PC-3 (cell line): ENCODE data around the gene GUCY1B1.

Experiments
- CTCF ChIP-seq: fragments of 300-600 bp; sonication (generic); conservative IDR thresholded peaks from 2 replicates; pipeline ENCODE4 v1.5.1; 2017; ENCODE audit warnings: antibody characterized with exemption, low read depth, mild to moderate bottlenecking, low read length
- EZH2 ChIP-seq: fragments of 300-600 bp; sonication (generic); IDR thresholded peaks from one replicate; pipeline ENCODE4 v1.6.1; 2017; ENCODE audit warnings: antibody characterized with exemption, mild to moderate bottlenecking, low read length; ENCODE audit not compliant: unreplicated experiment
- EZH2phosphoT487 ChIP-seq: fragments of 300-600 bp; sonication (generic); IDR thresholded peaks from 2 replicates; pipeline ENCODE4 v1.6.1; 2018; ENCODE audit warnings: mild to moderate bottlenecking, antibody characterized with exemption, low read length, borderline replicate concordance

DNA sequence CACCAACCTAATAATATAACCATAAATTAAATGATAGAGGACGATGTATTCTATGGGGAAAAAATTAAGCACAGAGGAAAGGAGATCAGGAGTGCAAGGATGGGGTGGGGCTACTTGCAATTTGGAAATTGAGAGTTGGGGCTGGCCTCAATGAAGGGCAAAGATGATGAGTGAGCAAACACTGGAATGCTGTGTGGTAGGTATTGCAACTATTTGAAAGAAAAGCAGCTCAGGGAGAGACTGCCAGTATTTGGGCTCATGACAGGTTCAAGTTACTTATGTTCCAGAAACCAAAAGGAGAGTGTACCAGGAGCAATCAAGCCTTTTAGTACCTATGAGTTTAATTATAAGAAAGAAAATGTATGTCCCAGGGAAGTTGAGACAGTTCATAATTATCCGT is 59.8 kb downstream of the GUCY1B1 start:
- no peak for TF ChIP-seq CTCF
- TF ChIP-seq EZH2 = no peak
- TF ChIP-seq EZH2phosphoT487 = no peak
